ENCODE results near the gene MGMT. TPM values are rescaled to one million over a fixed set of nuclear protein-coding genes. Genes with fewer than 3 reads are reported as not detected.

The MGMT gene
- polyA plus RNA-seq, 1 of the 3 experiments (the other 2 are of a cell fraction), result 10.8 TPM

DNA sequence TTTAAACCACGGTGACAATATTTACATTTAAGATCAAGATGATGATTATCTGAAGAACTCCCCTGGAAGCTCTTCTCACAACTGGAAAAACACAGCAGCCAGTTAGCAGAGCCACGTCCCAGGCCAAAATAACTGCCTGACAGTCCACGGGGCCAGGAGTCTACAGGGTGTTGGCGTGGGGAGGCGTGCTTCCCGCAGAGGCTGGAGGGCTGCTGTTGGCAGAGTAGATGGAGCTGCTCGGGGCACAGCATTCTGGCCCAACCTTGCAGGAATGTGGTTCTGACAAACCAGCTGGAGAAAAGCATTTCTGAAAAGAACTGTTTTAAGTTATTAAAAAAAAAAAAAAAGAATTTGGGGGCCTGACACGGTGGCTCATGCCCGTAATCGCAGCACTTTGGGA lies 319.2 kb downstream of the MGMT start:
- Histone ChIP-seq H3K4me1 (ENCODE audit: control insufficient read depth in 1 of 2, insufficient read depth in 2 of 2, low read depth in 1 of 2, low read length in 1 of 2) (no peaks in the 10 kb centered on the region), H3K9ac (no peak overlapping the region), H3F3A (replicated peaks; ENCODE audit: insufficient read depth) (no peaks in the 10 kb centered on the region), H3K36me3 (replicated peaks in 1 of 2; ENCODE audit: control insufficient read depth in 1 of 2, insufficient read depth in 2 of 2, low read length in 1 of 2) (no peaks in the 10 kb centered on the region), H3K27ac (ENCODE audit: low read depth in 2 of 2, low read length in 1 of 2) (no peak overlapping the region), H4K20me1 (ENCODE audit: insufficient read depth) (no peaks in the 10 kb centered on the region), H3K9me2 (no peaks in the 10 kb centered on the region), H3K79me2 (ENCODE audit: insufficient read depth) (no peaks in the 10 kb centered on the region), H3K9me3 (no peaks in the 10 kb centered on the region; the same call in 1 of the 2 replicates), H2AFZ (ENCODE audit: low read depth) (no peak overlapping the region), H3K4me3 (ENCODE audit: low read depth in 2 of 2, low read length in 1 of 2) (no peak overlapping the region), H3K4me2 (no peak overlapping the region), H3K27me3 (ENCODE audit: insufficient read depth) (no peaks in the 10 kb centered on the region)
- TF ChIP-seq FOXM1 (IDR thresholded peaks at IDR 0.05; ENCODE audit: low read depth) (no peak), TAF1 (IDR thresholded peaks at IDR 0.05; ENCODE audit: borderline replicate concordance, low read depth, low read length) (no peak), TEAD4 (IDR thresholded peaks at IDR 0.05; ENCODE audit: borderline replicate concordance, insufficient read depth) (no peak), MXI1 (IDR thresholded peaks at IDR 0.05; ENCODE audit: low read depth, low read length) (no peak), USF2 (IDR thresholded peaks at IDR 0.05; ENCODE audit: borderline replicate concordance, low read depth, low read length) (no peak), SMC3 (IDR thresholded peaks at IDR 0.05; ENCODE audit: low read depth, low read length) (no peak), SIN3A (IDR thresholded peaks at IDR 0.05; ENCODE audit: borderline replicate concordance, low read depth, low read length) (no peak), IRF3 (IDR thresholded peaks at IDR 0.05; ENCODE audit: low read depth, low read length) (no peak), GABPA (IDR thresholded peaks at IDR 0.05; ENCODE audit: low read depth) (no peak), PBX3 (IDR thresholded peaks at IDR 0.05) (no peak), NRF1 (IDR thresholded peaks at IDR 0.05; ENCODE audit: low read depth, low read length) (no peak), EP300 (IDR thresholded peaks at IDR 0.05; ENCODE audit: borderline replicate concordance in 1 of 2, low read depth in 1 of 2, low read length in 1 of 2) (no peak), FOXJ3 (CRISPR knock-in tag; IDR thresholded peaks at IDR 0.05) (no peak), FOSL2 (IDR thresholded peaks at IDR 0.05; ENCODE audit: borderline replicate concordance, low read depth) (no peak), TCF12 (IDR thresholded peaks at IDR 0.05) (no peak), POLR2AphosphoS5 (IDR thresholded peaks at IDR 0.05; ENCODE audit: low read depth, low read length) (no peak), NFIC (IDR thresholded peaks at IDR 0.05; ENCODE audit: borderline replicate concordance) (no peak), RCOR1 (IDR thresholded peaks at IDR 0.05; ENCODE audit: low read length) (no peak)
- 54% methylated on average over 10 of the region's 10 CpGs for WGBS (ENCODE audit: low lambda C conversion rate)
- ChIA-PET CTCF (interaction anchor here (1.5 kb wide), 1 partner anchor 9 kb away, joined by 5 read pairs; no protein-coding TSS in a partner anchor), POLR2A (no interaction called here)
- no peak for DNase-seq

All from SK-N-SH (cell line).